ENCODE data around the gene KCND2.
"Not testable (repeated sequence)": the region's sequence is repeated elsewhere in the genome, so short reads cannot be mapped to it uniquely, and the experiment has no call there.

The KCND2 gene

GRCh38 chr7:120272701-120273475 lies at the start of gene KCND2:
Gene KCND2 (plus strand): TSS chr7:120273175.
- no peak for DNase-seq (ENCODE audit: low spot score)

GRCh38 chr7:120226188-120226587 lies 46.8 kb upstream of the KCND2 start:
- no peak for DNase-seq (ENCODE audit: low spot score)

- no peak for DNase-seq (ENCODE audit: low spot score)
These were observed 45.7 kb upstream of the KCND2 start for GRCh38 chr7:120227255-120227654.

DNA sequence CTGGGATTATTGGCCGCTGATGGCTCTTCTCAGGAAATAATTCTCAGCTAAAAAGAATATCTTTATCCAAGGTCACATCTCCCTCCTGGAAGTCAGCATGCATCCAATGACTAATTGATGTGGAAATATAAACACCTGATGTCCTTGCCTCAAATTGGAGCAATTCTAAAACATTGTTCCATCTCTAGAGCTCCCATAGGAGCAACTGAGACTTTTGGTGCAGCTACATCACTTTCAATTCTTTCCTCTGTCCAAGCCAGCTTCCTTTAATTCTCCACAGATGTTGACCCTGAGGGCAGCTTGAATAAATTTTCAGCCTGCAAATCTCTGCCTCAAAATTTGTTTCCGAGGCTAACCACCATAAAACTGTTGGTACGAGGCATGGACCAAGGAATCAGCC lies 43.9 kb upstream of the KCND2 start:
- no peak for DNase-seq (ENCODE audit: low spot score)

GRCh38 chr7:120233338-120233737 lies 39.6 kb upstream of the KCND2 start:
- no peak for DNase-seq (ENCODE audit: low spot score)

- DNase-seq (ENCODE audit: low spot score): not testable (repeated sequence)
These were observed 32.6 kb upstream of the KCND2 start for GRCh38 chr7:120240350-120240749.

DNA sequence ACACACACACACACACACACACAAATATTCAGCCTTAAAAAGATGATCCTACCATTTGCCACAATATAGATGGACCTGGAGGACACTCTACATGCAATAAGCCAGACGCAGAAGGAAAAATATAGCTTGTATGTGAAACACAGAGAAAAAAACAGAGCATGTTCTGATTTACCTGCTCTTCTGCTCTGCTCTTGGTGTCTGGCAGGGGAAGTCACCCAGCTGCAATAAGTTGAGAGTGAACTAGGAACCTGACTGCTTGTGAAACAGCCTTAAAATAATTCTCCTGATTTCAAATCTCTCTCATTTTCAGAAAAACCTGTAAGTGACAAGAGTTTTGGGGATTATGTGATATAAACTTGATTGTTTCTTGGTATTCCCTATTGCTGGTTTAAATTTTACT lies 31.0 kb upstream of the KCND2 start:
- no peak for DNase-seq (ENCODE audit: low spot score)

- DNase-seq (ENCODE audit: low spot score): no peak
These were observed 18.1 kb upstream of the KCND2 start for GRCh38 chr7:120254845-120255244.

DNA sequence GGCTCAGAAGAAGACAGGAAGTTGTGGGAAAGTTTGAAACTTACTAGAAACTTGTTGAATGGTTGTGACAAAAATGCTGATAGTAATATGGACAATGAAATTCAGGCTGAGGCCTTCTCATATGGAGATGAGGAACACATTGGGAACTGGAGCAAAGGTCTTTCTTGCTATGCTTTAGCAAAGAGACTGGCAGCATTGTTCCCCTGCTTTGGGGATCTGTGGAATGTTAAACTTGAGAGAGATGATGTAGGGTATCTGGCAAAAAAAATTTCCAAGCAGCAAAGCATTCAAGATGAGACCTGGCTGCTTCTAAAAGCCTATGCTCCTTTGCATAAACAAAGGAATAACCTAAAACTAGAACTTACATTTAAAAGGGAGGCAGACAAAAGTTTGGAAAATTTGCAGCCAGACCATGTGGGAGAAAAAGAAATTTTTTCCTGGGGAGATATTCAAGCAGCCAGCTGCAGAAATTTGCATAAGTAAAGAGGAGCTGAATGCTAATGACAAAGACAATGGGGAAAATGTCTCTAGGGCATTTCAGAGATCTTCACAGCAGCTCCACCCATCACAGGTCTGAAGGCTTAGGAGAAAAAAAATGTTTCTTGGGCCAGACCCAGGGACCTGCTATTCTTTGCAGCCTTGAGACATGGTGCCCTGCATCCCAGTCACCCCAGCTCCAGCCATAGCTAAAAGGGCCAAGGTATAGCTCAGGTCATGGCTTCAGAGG lies 16.5 kb upstream of the KCND2 start:
- DNase-seq (ENCODE audit: low spot score): no peak

DNA sequence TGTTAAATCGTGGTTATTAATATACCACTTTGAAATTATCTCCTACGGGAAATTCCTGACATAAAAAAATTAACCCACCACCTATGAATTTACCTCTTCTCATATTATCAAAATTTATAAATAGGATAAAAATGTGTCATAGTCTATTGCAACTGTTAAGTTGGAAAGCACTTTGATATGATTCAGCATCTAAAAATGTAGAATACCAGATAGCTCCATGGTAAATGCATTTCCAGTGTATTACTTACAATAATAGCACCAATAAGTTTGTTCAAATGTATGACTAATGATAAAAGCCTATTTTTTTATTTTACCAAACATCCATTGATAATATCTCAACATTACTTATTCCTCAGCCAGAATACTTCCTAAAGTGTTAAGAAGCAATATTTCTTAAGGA lies 13.6 kb upstream of the KCND2 start:
- DNase-seq (ENCODE audit: low spot score): no peak

- no peak for DNase-seq (ENCODE audit: low spot score)
These were observed 12.9 kb upstream of the KCND2 start for GRCh38 chr7:120260111-120260510.

- peak; percentile 26 for DNase-seq (ENCODE audit: low spot score)
These were observed 714 bp upstream of the KCND2 start for GRCh38 chr7:120272261-120272660.

- no peak for DNase-seq (ENCODE audit: low spot score)
These were observed 551 bp downstream of the KCND2 start for GRCh38 chr7:120273476-120273975.

DNA sequence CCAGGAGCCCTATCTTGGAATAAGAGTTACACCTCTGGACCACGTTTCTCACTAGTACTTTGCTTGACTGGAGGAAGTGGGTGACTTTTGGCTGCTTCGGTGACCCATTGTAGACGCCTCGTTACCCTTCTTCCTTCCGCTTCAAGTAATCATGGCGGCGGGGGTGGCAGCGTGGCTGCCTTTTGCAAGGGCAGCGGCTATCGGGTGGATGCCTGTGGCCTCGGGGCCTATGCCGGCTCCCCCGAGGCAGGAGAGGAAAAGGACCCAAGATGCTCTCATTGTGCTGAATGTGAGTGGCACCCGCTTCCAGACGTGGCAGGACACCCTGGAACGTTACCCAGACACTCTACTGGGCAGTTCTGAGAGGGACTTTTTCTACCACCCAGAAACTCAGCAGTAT lies 1.5 kb downstream of the KCND2 start:
- no peak for DNase-seq (ENCODE audit: low spot score)

- DNase-seq (ENCODE audit: low spot score): no peak
These were observed 1.9 kb downstream of the KCND2 start for GRCh38 chr7:120274899-120275298.

GRCh38 chr7:120276720-120277119 lies 3.7 kb downstream of the KCND2 start:
- DNase-seq (ENCODE audit: low spot score): no peak

GRCh38 chr7:120278773-120279172 lies 5.8 kb downstream of the KCND2 start:
- no peak for DNase-seq (ENCODE audit: low spot score)

DNA sequence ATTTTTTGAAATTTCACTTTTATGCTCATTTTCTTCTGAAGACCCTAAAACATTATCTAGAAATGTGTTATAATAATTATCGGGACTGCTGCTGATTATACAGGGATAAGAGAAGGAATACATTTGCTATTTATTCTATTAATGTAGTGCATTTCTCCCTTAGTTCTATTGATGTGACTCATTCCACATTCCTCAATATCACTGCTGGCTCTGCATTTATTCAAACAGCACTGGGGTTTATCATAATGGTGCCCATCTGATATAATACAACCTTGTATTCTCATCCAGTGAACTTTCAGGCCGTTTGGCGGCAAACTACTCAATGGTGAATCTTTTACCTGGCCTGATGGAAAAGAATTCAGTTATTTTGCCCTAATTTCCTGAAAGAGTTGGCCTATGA lies 7.8 kb downstream of the KCND2 start:
- DNase-seq (ENCODE audit: low spot score): no peak

GRCh38 chr7:120293027-120293426 lies 20.1 kb downstream of the KCND2 start:
- no peak for DNase-seq (ENCODE audit: low spot score)

GRCh38 chr7:120302190-120302589 lies 29.2 kb downstream of the KCND2 start:
- DNase-seq (ENCODE audit: low spot score): no peak

DNA sequence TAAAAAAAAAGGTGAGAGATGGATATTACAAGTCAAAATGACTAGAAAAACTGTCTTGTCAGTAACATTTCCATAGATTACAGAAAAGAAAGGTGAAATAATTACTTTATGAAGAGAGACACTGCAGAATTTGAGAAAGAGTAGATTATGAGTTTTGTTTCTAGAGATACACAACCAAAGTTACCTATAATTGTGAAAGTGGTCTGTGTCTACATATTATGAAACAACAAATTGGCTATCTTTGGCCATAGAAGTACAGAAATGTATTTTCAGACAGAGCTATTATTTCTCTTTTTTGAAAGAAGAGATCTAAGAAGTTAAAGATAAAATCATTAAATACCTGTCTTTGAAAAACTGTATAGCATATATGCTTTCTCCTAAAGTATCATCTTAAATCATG lies 30.1 kb downstream of the KCND2 start:
- DNase-seq (ENCODE audit: low spot score): no peak

DNA sequence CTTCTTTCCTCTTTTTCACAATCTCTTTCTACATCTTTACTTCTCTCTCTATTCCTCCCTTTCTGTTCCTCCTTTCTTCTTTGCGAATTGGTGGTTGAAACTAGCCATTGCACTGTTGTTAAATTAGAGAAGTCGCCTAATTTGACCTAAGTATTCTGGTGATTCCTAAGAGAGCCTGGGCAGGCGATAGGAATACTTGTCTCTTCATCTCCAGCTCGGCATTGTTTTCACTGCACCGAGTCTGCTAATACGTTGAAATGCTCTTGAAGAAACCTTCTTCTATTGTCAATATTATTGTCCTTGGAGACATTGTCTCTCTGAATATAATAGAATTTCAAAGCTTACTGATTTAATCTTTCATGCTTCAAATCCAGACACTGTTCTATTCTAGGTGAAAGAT lies 31.7 kb downstream of the KCND2 start:
- DNase-seq (ENCODE audit: low spot score): no peak

DNA sequence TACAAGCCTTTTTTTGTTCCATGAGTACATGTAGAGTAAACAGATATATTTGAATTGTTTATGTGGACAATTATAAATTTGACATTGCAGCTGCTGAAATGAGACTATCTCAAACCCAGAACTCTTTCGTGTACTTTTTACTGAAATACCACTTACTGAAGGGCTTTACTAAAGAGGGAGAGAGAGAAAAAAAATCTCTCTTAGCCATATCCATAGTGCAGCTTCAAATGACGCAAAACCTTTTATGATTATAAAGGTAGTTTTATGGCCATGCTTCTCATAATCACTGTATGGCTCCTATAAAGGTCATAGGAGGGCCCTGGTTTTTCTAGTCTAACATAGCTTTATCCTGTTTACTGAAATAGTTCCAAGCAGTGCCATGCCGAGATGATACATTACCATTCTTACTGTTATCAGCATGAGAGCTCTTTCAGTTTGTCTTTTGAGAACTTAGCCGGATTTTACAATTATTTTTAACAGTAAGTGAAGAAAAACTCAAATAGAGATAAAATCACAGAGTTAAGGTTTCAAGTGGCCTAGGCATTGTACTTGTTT lies 35.1 kb downstream of the KCND2 start:
- no peak for DNase-seq (ENCODE audit: low spot score)

All from RKO (cell line).